Astrocyte (in vitro differentiated cells and primary cell): ENCODE data around the gene NDUFB2. TPM values are rescaled to one million over a fixed set of nuclear protein-coding genes. Genes with fewer than 3 reads are reported as not detected.
A peak's percentile ranks its signal among the peaks of the same experiment; 100 is the strongest.
"Not testable (repeated sequence)": the region's sequence is repeated elsewhere in the genome, so short reads cannot be mapped to it uniquely, and the experiment has no call there.

Experiments
- DNase-seq: peaks from one replicate; pipeline ENCODE4 v3.0.0-alpha.2; 2010; ENCODE audit warnings: low read depth
- FAIRE-seq: peaks from 2 replicates; lab custom pipeline; 2011; peaks lifted over from hg19 to GRCh38; lab: Jason Lieb, UNC
- H2AFZ ChIP-seq: 2 replicates; pipeline ENCODE4 v1.6.0; 2012; ENCODE audit warnings: low read depth, low read length, inconsistent platforms
- H3K27ac ChIP-seq: 2 replicates; pipeline ENCODE4 v1.5.1; 2011; ENCODE audit warnings: low read depth, low read length, inconsistent platforms
- H3K27me3 ChIP-seq: 2 replicates; pipeline ENCODE4 v1.6.0; 2011; ENCODE audit warnings: low read length, inconsistent platforms; ENCODE audit not compliant: insufficient read depth
- H3K36me3 ChIP-seq: 2 replicates; pipeline ENCODE4 v1.5.1; 2011; ENCODE audit warnings: low read length, inconsistent platforms; ENCODE audit not compliant: insufficient read depth
- H3K4me1 ChIP-seq: 2 replicates; pipeline ENCODE4 v1.5.1; 2011; ENCODE audit warnings: low read length, inconsistent platforms; ENCODE audit not compliant: insufficient read depth
- H3K4me2 ChIP-seq: 2 replicates; pipeline ENCODE4 v1.6.0; 2012; ENCODE audit warnings: low read length, inconsistent platforms
- H3K4me3 ChIP-seq: 2 replicates; pipeline ENCODE4 v1.5.1; 2011; ENCODE audit warnings: low read depth, mild to moderate bottlenecking, low read length, inconsistent platforms; ENCODE audit not compliant: insufficient read depth
- H3K79me2 ChIP-seq: 2 replicates; pipeline ENCODE4 v1.6.0; 2012; ENCODE audit warnings: mild to moderate bottlenecking, low read length, inconsistent platforms; ENCODE audit not compliant: insufficient read depth
- H3K9ac ChIP-seq: 2 replicates; pipeline ENCODE4 v1.6.0; 2012; ENCODE audit warnings: mild to moderate bottlenecking, low read length, inconsistent platforms
- H3K9me3 ChIP-seq: 2 replicates; pipeline ENCODE4 v1.5.1; 2012; ENCODE audit warnings: low read depth, mild to moderate bottlenecking, low read length, inconsistent platforms; ENCODE audit not compliant: insufficient read depth
- H4K20me1 ChIP-seq: 2 replicates; pipeline ENCODE4 v1.6.0; 2012; ENCODE audit warnings: low read length, inconsistent platforms; ENCODE audit not compliant: insufficient read depth
- H3K27ac Mint-ChIP-seq: one replicate; pipeline ENCODE4 v1.8.0; 2021; ENCODE audit warnings: mild to moderate bottlenecking, mixed read lengths; ENCODE audit not compliant: unreplicated experiment
- H3K27me3 Mint-ChIP-seq: one replicate; pipeline ENCODE4 v1.8.0; 2021; ENCODE audit warnings: low read depth, mixed read lengths; ENCODE audit not compliant: unreplicated experiment
- H3K36me3 Mint-ChIP-seq: one replicate; pipeline ENCODE4 v1.8.0; 2021; ENCODE audit warnings: low read depth, mixed read lengths; ENCODE audit not compliant: unreplicated experiment
- H3K4me1 Mint-ChIP-seq: one replicate; pipeline ENCODE4 v1.8.0; 2021; ENCODE audit warnings: low read depth, mixed read lengths; ENCODE audit not compliant: unreplicated experiment
- H3K4me3 Mint-ChIP-seq: one replicate; pipeline ENCODE4 v1.8.0; 2021; ENCODE audit warnings: mild to moderate bottlenecking, moderate library complexity, mixed read lengths; ENCODE audit not compliant: unreplicated experiment
- H3K9me3 Mint-ChIP-seq: one replicate; pipeline ENCODE4 v1.8.0; 2021; ENCODE audit warnings: mild to moderate bottlenecking, mixed read lengths; ENCODE audit not compliant: unreplicated experiment
- CTCF ChIP-seq: IDR thresholded peaks from 2 replicates; pipeline ENCODE4 v1.5.1; 2011; ENCODE audit warnings: low read depth, mild to moderate bottlenecking, inconsistent platforms, low read length, moderate library complexity; ENCODE audit not compliant: insufficient read depth
- EZH2 ChIP-seq: IDR thresholded peaks from 2 replicates; pipeline ENCODE4 v1.6.1; 2012; ENCODE audit warnings: mild to moderate bottlenecking, low read length, inconsistent platforms; ENCODE audit not compliant: insufficient read depth
- total RNA-seq: library from RNA; stranded (reverse); gene quantifications from 2 replicates; pipeline ENCODE4 v1.2.1, GENCODE V29; 2021

The NDUFB2 gene
- total RNA-seq, 1 donor from 2014 or later = 254 TPM

- Histone ChIP-seq H3K27ac (no peak overlapping the region), H3K4me2 (no peak overlapping the region), H3K4me3 (no peak overlapping the region), H2AFZ (no peak overlapping the region), H3K36me3 (no peaks in the 10 kb centered on the region), H3K27me3 (no peaks in the 10 kb centered on the region), H3K9ac (no peak overlapping the region), H4K20me1 (no peaks in the 10 kb centered on the region), H3K9me3 (no peaks in the 10 kb centered on the region), H3K79me2 (no peaks in the 10 kb centered on the region), H3K4me1 (no peaks in the 10 kb centered on the region)
- no peak for DNase-seq
- Mint-ChIP-seq H3K4me3 (no peak overlapping the region), H3K27ac (no peak overlapping the region), H3K4me1 (peaks cover 3% of the 10 kb centered on the region), H3K9me3 (no peaks in the 10 kb centered on the region), H3K27me3 (no peaks in the 10 kb centered on the region), H3K36me3 (peaks cover 4% of the 10 kb centered on the region)
- FAIRE-seq = no peak
- TF ChIP-seq CTCF = no peak
- no peak for TF ChIP-seq EZH2
Observed at GRCh38 chr7:140734096-140734495, 37.6 kb downstream of the NDUFB2 start.

GRCh38 chr7:140734729-140735128 lies 38.2 kb downstream of the NDUFB2 start:
- FAIRE-seq (no peak), DNase-seq (no peak)
- Histone ChIP-seq H3K4me2 (no peak overlapping the region), H3K36me3 (no peaks in the 10 kb centered on the region), H3K9ac (no peak overlapping the region), H3K79me2 (no peaks in the 10 kb centered on the region), H3K4me1 (no peaks in the 10 kb centered on the region), H3K27me3 (no peaks in the 10 kb centered on the region), H2AFZ (no peak overlapping the region), H4K20me1 (no peaks in the 10 kb centered on the region), H3K9me3 (no peaks in the 10 kb centered on the region), H3K4me3 (no peak overlapping the region), H3K27ac (no peak overlapping the region)
- peaks cover 3% of the 10 kb centered on the region for H3K36me3 Mint-ChIP-seq
- no peak overlapping the region for H3K4me3 Mint-ChIP-seq
- peaks cover 2% of the 10 kb centered on the region for H3K4me1 Mint-ChIP-seq
- H3K27me3 Mint-ChIP-seq = no peaks in the 10 kb centered on the region
- TF ChIP-seq EZH2 (no peak), CTCF (no peak)
- H3K9me3 Mint-ChIP-seq = no peaks in the 10 kb centered on the region
- no peak overlapping the region for H3K27ac Mint-ChIP-seq

- Histone ChIP-seq H3K27me3 (no peaks in the 10 kb centered on the region), H2AFZ (no peak overlapping the region), H3K36me3 (no peaks in the 10 kb centered on the region), H3K4me3 (no peak overlapping the region), H3K4me2 (no peak overlapping the region), H3K4me1 (no peaks in the 10 kb centered on the region), H3K9ac (no peak overlapping the region), H4K20me1 (peaks cover 3% of the 10 kb centered on the region), H3K9me3 (no peaks in the 10 kb centered on the region), H3K27ac (no peak overlapping the region), H3K79me2 (no peaks in the 10 kb centered on the region)
- TF ChIP-seq CTCF = no peak
- TF ChIP-seq EZH2 = no peak
- DNase-seq = peak; percentile 5
- H3K36me3 Mint-ChIP-seq = peaks cover 3% of the 10 kb centered on the region
- H3K4me1 Mint-ChIP-seq = no peaks in the 10 kb centered on the region
- FAIRE-seq = no peak
- H3K9me3 Mint-ChIP-seq = no peaks in the 10 kb centered on the region
- no peaks in the 10 kb centered on the region for H3K27me3 Mint-ChIP-seq
- H3K27ac Mint-ChIP-seq = no peak overlapping the region
- no peak overlapping the region for H3K4me3 Mint-ChIP-seq
Observed at GRCh38 chr7:140738280-140738679, 41.8 kb downstream of the NDUFB2 start.

GRCh38 chr7:140743255-140743654 lies 46.7 kb downstream of the NDUFB2 start:
- not testable (repeated sequence) for H3K9me3 Mint-ChIP-seq, H3K4me2 ChIP-seq, H3K36me3 ChIP-seq, H3K27ac ChIP-seq, FAIRE-seq, H3K79me2 ChIP-seq, H4K20me1 ChIP-seq, H2AFZ ChIP-seq, H3K27me3 ChIP-seq, H3K4me3 Mint-ChIP-seq, H3K4me1 ChIP-seq, H3K27ac Mint-ChIP-seq, H3K27me3 Mint-ChIP-seq, H3K4me3 ChIP-seq, H3K9ac ChIP-seq, H3K9me3 ChIP-seq, H3K4me1 Mint-ChIP-seq, DNase-seq, H3K36me3 Mint-ChIP-seq
